ENCODE data around the gene EXOSC5. TPM values are rescaled to one million over a fixed set of nuclear protein-coding genes. Genes with fewer than 3 reads are reported as not detected.

Gene EXOSC5
- polyA plus RNA-seq, 1 donor from 2014 or later: 42.0 TPM

- Histone ChIP-seq H3K4me2 (ENCODE audit: low read length) (no peak overlapping the region), H3K27me3 (ENCODE audit: insufficient read depth, low read depth, low read length) (no peaks in the 10 kb centered on the region), H3K9me2 (ENCODE audit: insufficient read depth, low read length) (no peaks in the 10 kb centered on the region), H3K4me3 (ENCODE audit: low read length) (no peak overlapping the region), H3K36me3 (ENCODE audit: insufficient read depth, low read length) (no peaks in the 10 kb centered on the region), H3K9me3 (ENCODE audit: low read length) (no peaks in the 10 kb centered on the region), H2AFZ (ENCODE audit: low read depth, low read length) (no peak overlapping the region), H3K9ac (ENCODE audit: low read length) (no peak overlapping the region), H3F3A (ENCODE audit: insufficient read depth, low read length, poor library complexity, severe bottlenecking) (no peaks in the 10 kb centered on the region), H3K79me2 (replicated peaks; ENCODE audit: insufficient read depth, low read length) (no peaks in the 10 kb centered on the region), H3K27ac (ENCODE audit: low read length) (no peak overlapping the region), H4K20me1 (ENCODE audit: insufficient read depth) (no peaks in the 10 kb centered on the region)
- no peak for TF ChIP-seq POLR2AphosphoS5 (IDR thresholded peaks at IDR 0.05)
- no peak for TF ChIP-seq EP300 (conservative IDR thresholded peaks at IDR 0.05; ENCODE audit: poor library complexity, severe bottlenecking)
- TF ChIP-seq MXI1 (conservative IDR thresholded peaks at IDR 0.05; ENCODE audit: poor library complexity, severe bottlenecking): no peak
- no peak for TF ChIP-seq EZH2 (IDR thresholded peaks at IDR 0.05; ENCODE audit: borderline replicate concordance, insufficient read depth, low read length, poor library complexity, severe bottlenecking)
- TF ChIP-seq SMC3 (conservative IDR thresholded peaks at IDR 0.05; ENCODE audit: poor library complexity): no peak
- no peak for TF ChIP-seq REST (IDR thresholded peaks at IDR 0.05; ENCODE audit: borderline replicate concordance)
- no peak for TF ChIP-seq TAF1 (IDR thresholded peaks at IDR 0.05; ENCODE audit: low read depth)
- no peak for TF ChIP-seq RAD21 (conservative IDR thresholded peaks at IDR 0.05)
- TF ChIP-seq CTCF (IDR thresholded peaks at IDR 0.05; ENCODE audit: poor library complexity, severe bottlenecking): no peak
These were observed 13.3 kb upstream of the EXOSC5 start for GRCh38 chr19:41410336-41411054.

GRCh38 chr19:41409288-41409687, 12.1 kb upstream of the EXOSC5 start:
- H3K4me3 ChIP-seq (ENCODE audit: low read length): no peak overlapping the region
- no peak overlapping the region for H3K27ac ChIP-seq (ENCODE audit: low read length)

More at GRCh38 chr19:41409288-41409687, 12.1 kb upstream of the EXOSC5 start:
- H3K36me3 ChIP-seq (ENCODE audit: insufficient read depth, low read length): no peaks in the 10 kb centered on the region
- no peak for TF ChIP-seq EZH2 (IDR thresholded peaks at IDR 0.05; ENCODE audit: borderline replicate concordance, insufficient read depth, low read length, poor library complexity, severe bottlenecking)
- no peak for TF ChIP-seq REST (IDR thresholded peaks at IDR 0.05; ENCODE audit: borderline replicate concordance)
- TF ChIP-seq SMC3 (conservative IDR thresholded peaks at IDR 0.05; ENCODE audit: poor library complexity): no peak
- TF ChIP-seq POLR2AphosphoS5 (IDR thresholded peaks at IDR 0.05): no peak
- no peak for TF ChIP-seq RAD21 (conservative IDR thresholded peaks at IDR 0.05)
- TF ChIP-seq MXI1 (conservative IDR thresholded peaks at IDR 0.05; ENCODE audit: poor library complexity, severe bottlenecking): no peak
- no peak for TF ChIP-seq TAF1 (IDR thresholded peaks at IDR 0.05; ENCODE audit: low read depth)
- no peak overlapping the region for H2AFZ ChIP-seq (ENCODE audit: low read depth, low read length)
- H3K27me3 ChIP-seq (ENCODE audit: insufficient read depth, low read depth, low read length): no peaks in the 10 kb centered on the region
- no peak overlapping the region for H3K4me2 ChIP-seq (ENCODE audit: low read length)
- no peaks in the 10 kb centered on the region for H3F3A ChIP-seq (ENCODE audit: insufficient read depth, low read length, poor library complexity, severe bottlenecking)
- H3K9me2 ChIP-seq (ENCODE audit: insufficient read depth, low read length): no peaks in the 10 kb centered on the region
- no peaks in the 10 kb centered on the region for H4K20me1 ChIP-seq (ENCODE audit: insufficient read depth)
- H3K9ac ChIP-seq (ENCODE audit: low read length): no peak overlapping the region
- no peaks in the 10 kb centered on the region for H3K9me3 ChIP-seq (ENCODE audit: low read length)
- no peaks in the 10 kb centered on the region for H3K79me2 ChIP-seq (replicated peaks; ENCODE audit: insufficient read depth, low read length)
